HG02938 (cell line): ENCODE data around the gene KLLN.
A peak's percentile ranks its signal among the peaks of the same experiment; 100 is the strongest.
"Not testable (repeated sequence)": the region's sequence is repeated elsewhere in the genome, so short reads cannot be mapped to it uniquely, and the experiment has no call there.

Source experiments
- ATAC-seq: cut with Tn5 transposase; IDR thresholded peaks from one replicate; pipeline ENCODE4 v1.9.1; 2021; ENCODE audit warnings: mild to moderate bottlenecking, moderate library complexity; ENCODE audit not compliant: unreplicated experiment

The KLLN gene

GRCh38 chr10:87866412-87866974 lies 3.2 kb upstream of the KLLN start:
- no peak for ATAC-seq

- no peak for ATAC-seq
Observed at GRCh38 chr10:87865241-87865881, 2.0 kb upstream of the KLLN start.

- ATAC-seq, result no peak
Observed at GRCh38 chr10:87864496-87865059, 1.2 kb upstream of the KLLN start.

- ATAC-seq, result not testable (repeated sequence)
Observed at GRCh38 chr10:87863951-87864495, 690 bp upstream of the KLLN start.

GRCh38 chr10:87862679-87863052 lies 667 bp downstream of the KLLN start:
- peak; percentile 20 for ATAC-seq

- peak; percentile 49 for ATAC-seq
Observed at GRCh38 chr10:87861953-87862678, 1.2 kb downstream of the KLLN start.

- peak; percentile 14 for ATAC-seq
Observed at GRCh38 chr10:87861566-87861952, 1.8 kb downstream of the KLLN start.

- no peak for ATAC-seq
Observed at GRCh38 chr10:87860816-87861403, 2.4 kb downstream of the KLLN start.

GRCh38 chr10:87860156-87860795 lies 3.1 kb downstream of the KLLN start:
- ATAC-seq, result no peak

GRCh38 chr10:87855665-87856064 lies 7.7 kb downstream of the KLLN start:
- ATAC-seq, result not testable (repeated sequence)

GRCh38 chr10:87855247-87855646 lies 8.1 kb downstream of the KLLN start:
- ATAC-seq, result not testable (repeated sequence)

GRCh38 chr10:87852089-87852488 lies 11.2 kb downstream of the KLLN start:
- ATAC-seq, result no peak

GRCh38 chr10:87850742-87851205 lies 12.6 kb downstream of the KLLN start:
- ATAC-seq, result no peak

GRCh38 chr10:87849001-87849400 lies 14.3 kb downstream of the KLLN start:
- ATAC-seq, result no peak

- ATAC-seq, result no peak
Observed at GRCh38 chr10:87847550-87847949, 15.8 kb downstream of the KLLN start.

- ATAC-seq, result not testable (repeated sequence)
Observed at GRCh38 chr10:87846711-87847110, 16.6 kb downstream of the KLLN start.

GRCh38 chr10:87846023-87846422 lies 17.3 kb downstream of the KLLN start:
- no peak for ATAC-seq

- no peak for ATAC-seq
Observed at GRCh38 chr10:87845624-87845998, 17.7 kb downstream of the KLLN start.

- ATAC-seq, result no peak
Observed at GRCh38 chr10:87844837-87845623, 18.3 kb downstream of the KLLN start.

- no peak for ATAC-seq
Observed at GRCh38 chr10:87843714-87844113, 19.6 kb downstream of the KLLN start.
